CD4-positive, alpha-beta T cell (primary cell): ENCODE measurements around the gene NDUFB1. TPM values are rescaled to one million over a fixed set of nuclear protein-coding genes. Genes with fewer than 3 reads are reported as not detected.

Experiments
- ATAC-seq: fragments of 200-7000 bp; cut with Tn5 transposase; one replicate; pipeline ENCODE4 v1.10.0; 2022; ENCODE audit warnings: mild to moderate bottlenecking; ENCODE audit not compliant: poor library complexity
- CTCF ChIA-PET: fragments of 350-600 bp; sonication (Branson Sonifier 250); formaldehyde crosslinking; loops from one replicate; lab custom pipeline; 2021; ENCODE audit warnings: antibody characterized with exemption, inconsistent platforms; lab: Charles Lee
- POLR2A ChIA-PET: fragments of 350-600 bp; sonication (Branson Sonifier 250); formaldehyde crosslinking; loops from one replicate; lab custom pipeline; 2021; ENCODE audit warnings: antibody characterized with exemption, inconsistent platforms; lab: Charles Lee
- DNase-seq, 14 experiments: peaks; one replicate each; pipeline ENCODE4 v3.0.0-alpha.2; 2013 to 2020; ENCODE audit warnings: mixed read lengths in 2 of 14
- H3K27ac ChIP-seq, 2 donors: one replicate each; pipeline versions ENCODE4 v1.5.1 to v1.7.0; 2013; ENCODE audit warnings: low read length in 2 of 2, low read depth in 1 of 2, mild to moderate bottlenecking in 1 of 2
- H3K27me3 ChIP-seq, 2 experiments: 1 replicate in 1 of 2; 2 replicates in 1 of 2; pipeline versions ENCODE4 v1.6.1 to v1.7.0; 2013; ENCODE audit warnings: low read length in 2 of 2, control low read depth in 1 of 2, mild to moderate bottlenecking in 1 of 2, moderate library complexity in 1 of 2; ENCODE audit not compliant: insufficient read depth in 2 of 2, control insufficient read depth in 1 of 2
- H3K36me3 ChIP-seq: one replicate; pipeline ENCODE4 v1.6.1; 2013; ENCODE audit warnings: low read length, control low read depth; ENCODE audit not compliant: insufficient read depth
- H3K4me1 ChIP-seq: one replicate; pipeline ENCODE4 v1.6.1; 2013; ENCODE audit warnings: low read length, control low read depth; ENCODE audit not compliant: insufficient read depth
- H3K4me3 ChIP-seq: one replicate; pipeline ENCODE4 v1.5.1; 2013; ENCODE audit warnings: mild to moderate bottlenecking, low read length, moderate library complexity
- H3K9me3 ChIP-seq, 2 experiments: 1 replicate in 1 of 2; 2 replicates in 1 of 2; pipeline versions ENCODE4 v1.6.1 to v1.7.0; 2013; ENCODE audit warnings: low read length in 2 of 2, mild to moderate bottlenecking in 2 of 2, control low read depth in 1 of 2, moderate library complexity in 1 of 2; ENCODE audit not compliant: control insufficient read depth in 1 of 2, insufficient read depth in 1 of 2
- H3K27ac Mint-ChIP-seq: one replicate; pipeline ENCODE4 v1.8.0; 2020; ENCODE audit warnings: mixed read lengths
- H3K27me3 Mint-ChIP-seq: one replicate; pipeline ENCODE4 v1.8.0; 2021; ENCODE audit warnings: mixed read lengths
- H3K36me3 Mint-ChIP-seq: one replicate; pipeline ENCODE4 v1.8.0; 2021; ENCODE audit warnings: low read depth, mixed read lengths
- H3K4me1 Mint-ChIP-seq: one replicate; pipeline ENCODE4 v1.8.0; 2021; ENCODE audit warnings: low read depth, mixed read lengths
- H3K4me3 Mint-ChIP-seq: one replicate; pipeline ENCODE4 v1.8.0; 2020; ENCODE audit warnings: mild to moderate bottlenecking, mixed read lengths
- H3K9me3 Mint-ChIP-seq: one replicate; pipeline ENCODE4 v1.8.0; 2020; ENCODE audit warnings: mixed read lengths
- CTCF ChIP-seq: fragments of 200-600 bp; IDR thresholded peaks from one replicate; pipeline ENCODE4 v1.8.0; 2022; ENCODE audit warnings: antibody characterized with exemption, mild to moderate bottlenecking
- intact Hi-C, 2 experiments: fragments of 100-400 bp; cut with DNase I in 1 of 2; cut with micrococcal nuclease in 1 of 2; formaldehyde crosslinking; loops; one replicate each; pipeline versions ENCODE4 v1.15.1 to v1.9.0; 2023 to 2025; cut with DNase I, micrococcal nuclease
- total RNA-seq, 174 experiments: library from RNA in 2 of 174; stranded (reverse) in 2 of 174; gene quantifications; one replicate each; pipeline ENCODE4 v1.2.3 and lab custom pipeline; 2021 to 2026

The NDUFB1 gene
- total RNA-seq, 2 experiments from 2014 or later = 45.3 to 48.1 TPM

- peaks cover 28% of the 10 kb centered on the region for H3K36me3 Mint-ChIP-seq
- TF ChIP-seq CTCF = no peak
- H3K36me3 ChIP-seq = peaks cover 16% of the 10 kb centered on the region
- ATAC-seq (no peak), DNase-seq (peak in 1 of 14 experiments; percentile 17)
- intact Hi-C loops = loop anchor here in 1 of 2 experiments (2.0 to 5.0 kb wide), 3 partner anchors 80 to 670 kb away; partner anchors contain the start of gene TRIP11
- ChIA-PET CTCF (interaction anchor here (0.8 to 10.5 kb wide), 5 partner anchors 10 to 29 kb away, joined by 3 to 134 read pairs (median 7); partner anchors contain the start of gene ATXN3), POLR2A (interaction anchor here (0.7 to 3.7 kb wide), 15 partner anchors 10 to 673 kb away, joined by 3 to 116 read pairs (median 5); partner anchors contain the start of genes ATXN3, GOLGA5, LGMN and PPP4R3A)
- peaks cover 64% of the 10 kb centered on the region for H3K4me1 Mint-ChIP-seq
- no peaks in the 10 kb centered on the region for H3K27me3 Mint-ChIP-seq
- H3K4me3 ChIP-seq = peak overlapping the region; percentile 100
- peak overlapping the region; percentile 100 for H3K27ac Mint-ChIP-seq
- H3K27ac ChIP-seq = peak overlapping the region; percentile 84 to 93
- H3K9me3 Mint-ChIP-seq = no peaks in the 10 kb centered on the region
- peaks cover 39% of the 10 kb centered on the region for H3K4me1 ChIP-seq
- H3K9me3 ChIP-seq = no peaks in the 10 kb centered on the region
- peak overlapping the region; percentile 100 for H3K4me3 Mint-ChIP-seq
- no peaks in the 10 kb centered on the region for H3K27me3 ChIP-seq
Observed at GRCh38 chr14:92122351-92122677, 808 bp upstream of the NDUFB1 start.

GRCh38 chr14:92121207-92121669 lies 268 bp downstream of the NDUFB1 start:
- Histone ChIP-seq H3K4me1 (peaks cover 36% of the 10 kb centered on the region), H3K4me3 (peak overlapping the region; percentile 100), H3K27ac (peak overlapping the region; percentile 84 to 93), H3K36me3 (peaks cover 12% of the 10 kb centered on the region), H3K27me3 (no peaks in the 10 kb centered on the region), H3K9me3 (no peaks in the 10 kb centered on the region)
- DNase-seq = peak in 3 of 14 experiments; percentile 6 to 39 (median 14)
- intact Hi-C loops = loop anchor here (1.0 to 5.0 kb wide), 3 partner anchors 15 to 604 kb away; partner anchors contain the start of genes ATXN3 (in 2 of the 2) and TRIP11 (in 1 of the 2)
- H3K27me3 Mint-ChIP-seq = no peaks in the 10 kb centered on the region
- peak overlapping the region; percentile 100 for H3K27ac Mint-ChIP-seq
- H3K9me3 Mint-ChIP-seq = no peaks in the 10 kb centered on the region
- CTCF ChIA-PET = interaction anchor here (1.6 to 10.5 kb wide), 4 partner anchors 11 to 21 kb away, joined by 3 to 134 read pairs (median 10); partner anchors contain the start of gene ATXN3
- POLR2A ChIA-PET = interaction anchor here (0.6 to 3.7 kb wide), 23 partner anchors 10 to 675 kb away, joined by 3 to 116 read pairs (median 4); partner anchors contain the start of genes ATXN3, GOLGA5, LGMN and PPP4R3A
- TF ChIP-seq CTCF = no peak
- peaks cover 58% of the 10 kb centered on the region for H3K4me1 Mint-ChIP-seq
- H3K36me3 Mint-ChIP-seq = peaks cover 31% of the 10 kb centered on the region
- ATAC-seq = peak; percentile 20
- H3K4me3 Mint-ChIP-seq = peak overlapping the region; percentile 100

- H3K4me1 Mint-ChIP-seq = peaks cover 49% of the 10 kb centered on the region
- H3K27me3 Mint-ChIP-seq = no peaks in the 10 kb centered on the region
- no peak overlapping the region for H3K27ac ChIP-seq
- H3K9me3 ChIP-seq = no peaks in the 10 kb centered on the region
- H3K36me3 ChIP-seq = peaks cover 3% of the 10 kb centered on the region
- ChIA-PET POLR2A (interaction anchor here (4.3 to 5.3 kb wide), 2 partner anchors 13 to 69 kb away, joined by 97 to 116 read pairs; partner anchors contain the start of genes CPSF2, NDUFB1 and TRIP11), CTCF (interaction anchor here (0.6 to 4.5 kb wide), 2 partner anchors 12 to 608 kb away, joined by 3 to 134 read pairs; partner anchors contain the start of genes CPSF2 and NDUFB1)
- H3K4me1 ChIP-seq = peaks cover 35% of the 10 kb centered on the region
- H3K36me3 Mint-ChIP-seq = peaks cover 6% of the 10 kb centered on the region
- DNase-seq = no peak
- TF ChIP-seq CTCF = no peak
- no peaks in the 10 kb centered on the region for H3K9me3 Mint-ChIP-seq
- no peak overlapping the region for H3K4me3 Mint-ChIP-seq
- ATAC-seq = no peak
- no peak overlapping the region for H3K4me3 ChIP-seq
- no peak overlapping the region for H3K27ac Mint-ChIP-seq
- intact Hi-C loops = loop anchor here in 1 of 2 experiments (2.0 to 10.0 kb wide), 4 partner anchors 599 to 1775 kb away; partner anchors contain the start of genes GOLGA5, LYSET, NRDE2 and PPP4R3A
- H3K27me3 ChIP-seq = no peaks in the 10 kb centered on the region
Observed at GRCh38 chr14:92109490-92109889, 12.0 kb downstream of the NDUFB1 start.
